Tibial nerve (tissue), 4 donors: ENCODE measurements around the gene DNMT3A. TPM values are rescaled to one million over a fixed set of nuclear protein-coding genes. Genes with fewer than 3 reads are reported as not detected.
A peak's percentile ranks its signal among the peaks of the same experiment; 100 is the strongest.

Experiments
- DNase-seq, 2 donors: peaks; one replicate each; pipeline ENCODE4 v3.0.0-alpha.2; 2019; ENCODE audit warnings: low spot score in 2 of 2
- H3K27ac ChIP-seq, 4 donors: fragments of 200-600 bp; sonication (generic) in 3 of 4; one replicate each; pipeline ENCODE4 v1.5.1; 2017 to 2019; ENCODE audit warnings: mild to moderate bottlenecking in 1 of 4
- H3K27me3 ChIP-seq, 2 donors: fragments of 200-600 bp; sonication (generic) in 1 of 2; one replicate each; pipeline versions ENCODE4 v1.5.1 to v1.6.0; 2017 to 2019
- H3K36me3 ChIP-seq, 3 donors: fragments of 200-600 bp; sonication (generic); one replicate each; pipeline ENCODE4 v1.5.1; 2018 to 2019
- H3K4me1 ChIP-seq, 4 donors: fragments of 200-600 bp; sonication (generic) in 3 of 4; one replicate each; pipeline ENCODE4 v1.5.1; 2017 to 2019
- H3K4me3 ChIP-seq, 4 donors: fragments of 200-600 bp; sonication (generic) in 3 of 4; one replicate each; pipeline ENCODE4 v1.5.1; 2017 to 2019; ENCODE audit warnings: mild to moderate bottlenecking in 1 of 4, moderate library complexity in 1 of 4
- H3K9me3 ChIP-seq, 4 donors: fragments of 200-600 bp; sonication (generic) in 3 of 4; one replicate each; pipeline ENCODE4 v1.5.1; 2017 to 2019
- CTCF ChIP-seq, 5 experiments: fragments of 200-600 bp in 3 of 5; fragments of 450-650 bp in 2 of 5; sonication (generic) in 3 of 5; IDR thresholded peaks; one replicate each; pipeline ENCODE4 v1.5.1; 2016 to 2019; ENCODE audit warnings: antibody characterized with exemption in 5 of 5, mild to moderate bottlenecking in 3 of 5, moderate library complexity in 2 of 5
- EP300 ChIP-seq, 2 donors: sonication (generic); formaldehyde crosslinking; IDR thresholded peaks; one replicate each; pipeline ENCODE4 v1.6.1; 2017; ENCODE audit warnings: antibody characterized with exemption in 2 of 2, mild to moderate bottlenecking in 1 of 2
- POLR2A ChIP-seq, 2 donors: fragments of 450-650 bp; IDR thresholded peaks; one replicate each; pipeline ENCODE4 v1.6.1; 2017; ENCODE audit warnings: antibody characterized with exemption in 2 of 2, mild to moderate bottlenecking in 2 of 2, moderate library complexity in 2 of 2
- WGBS, 2 donors: methylation state at CpG; one replicate each; pipeline ENCODE4 v1.1.5; 2018; 5-methylcytosine and 5-hydroxymethylcytosine counted together
- total RNA-seq, 4 donors: library from RNA; depleted of rRNA; stranded (reverse); fragments of >200 nt; gene quantifications; one replicate each; pipeline ENCODE4 v1.1.0, GENCODE V29; 2016

DNMT3A gene
- total RNA-seq, 4 donors from 2014 or later, result 17.4 to 28.4 (median 25.0) TPM

- Histone ChIP-seq H3K27ac (peak overlapping the region; percentile 53 to 86 (median 75)), H3K9me3 (no peaks in the 10 kb centered on the region), H3K4me1 (peaks cover 0 to 71% (median 27%) of the 10 kb centered on the region in 4 donors), H3K36me3 (peaks cover 0 to 32% (median 0%) of the 10 kb centered on the region in 3 donors), H3K4me3 (no peak overlapping the region), H3K27me3 (no peaks in the 10 kb centered on the region)
- 54 to 57% methylated on average over 4 to 11 of the region's 11 CpGs for WGBS, 2 donors
- DNase-seq, result no peak
- no peak for TF ChIP-seq CTCF (IDR thresholded peaks at IDR 0.05)
- no peak for TF ChIP-seq POLR2A (IDR thresholded peaks at IDR 0.05)
- TF ChIP-seq EP300 (IDR thresholded peaks at IDR 0.05), result no peak
Measured at GRCh38 chr2:25315316-25315680, 26.4 kb downstream of the DNMT3A start.

GRCh38 chr2:25314514-25315315 lies 27.0 kb downstream of the DNMT3A start:
- DNase-seq, result peak; percentile 29 to 60
- 8 to 11% methylated on average over 7 to 12 of the region's 13 CpGs for WGBS, 2 donors
- Histone ChIP-seq H3K27me3 (no peaks in the 10 kb centered on the region), H3K27ac (peak overlapping the region; percentile 53 to 86 (median 75)), H3K9me3 (no peaks in the 10 kb centered on the region), H3K4me1 (peaks cover 0 to 76% (median 28%) of the 10 kb centered on the region in 4 donors), H3K36me3 (peaks cover 0 to 36% (median 0%) of the 10 kb centered on the region in 3 donors), H3K4me3 (no peak overlapping the region)
- TF ChIP-seq POLR2A (IDR thresholded peaks at IDR 0.05) (no peak), EP300 (IDR thresholded peaks at IDR 0.05) (peak in 1 of 2 donors; percentile 45), CTCF (IDR thresholded peaks at IDR 0.05) (no peak)

DNA sequence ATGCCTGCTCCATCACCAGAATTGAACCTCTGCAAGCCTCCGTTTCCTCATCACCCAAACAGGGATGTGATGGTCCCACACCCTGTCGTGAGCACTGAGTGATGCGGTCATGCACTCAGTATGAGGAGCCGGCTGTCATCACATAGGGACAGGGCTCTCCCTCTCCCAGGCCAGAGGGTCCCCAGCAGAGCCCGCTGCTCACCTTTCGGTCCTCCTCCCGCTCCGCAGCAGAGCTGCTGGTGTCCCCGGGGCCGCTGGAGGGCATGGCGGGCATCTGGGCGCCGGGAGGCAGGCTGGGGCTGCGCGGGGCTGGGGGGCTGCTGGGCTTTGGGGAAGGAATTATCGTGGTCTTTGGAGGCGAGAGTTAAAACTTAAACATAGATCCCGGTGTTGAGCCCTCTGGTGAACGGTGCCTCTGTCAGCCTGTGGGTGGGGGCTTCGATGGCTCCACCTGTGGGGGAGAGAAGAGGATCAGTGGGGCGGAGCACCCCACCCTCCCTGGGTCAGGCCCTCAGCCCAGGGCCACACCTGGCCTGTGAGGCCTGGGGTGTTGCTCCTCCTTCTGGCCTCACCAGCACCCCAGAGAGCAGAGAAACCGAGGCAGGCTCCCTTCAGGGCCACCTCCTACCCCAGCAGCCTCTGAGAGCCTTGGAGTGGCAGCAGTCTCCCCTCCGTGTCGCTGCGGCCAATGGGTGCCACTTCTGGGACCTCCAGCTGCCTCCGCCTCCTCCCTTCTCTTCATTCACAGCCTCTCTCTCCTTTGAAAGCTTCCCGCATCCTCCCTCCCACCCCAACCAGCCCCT lies 27.8 kb downstream of the DNMT3A start:
- H3K4me1 ChIP-seq, result peaks cover 0 to 84% (median 28%) of the 10 kb centered on the region in 4 donors
- 71 to 73% methylated on average over 18 to 26 of the region's 27 CpGs for whole genome bisulfite sequencing, 2 donors
- no peak for DNase-seq
- H3K4me3 ChIP-seq, result no peak overlapping the region
- peaks cover 0 to 40% (median 0%) of the 10 kb centered on the region in 3 donors for H3K36me3 ChIP-seq
- peak overlapping the region; percentile 53 to 86 (median 75) for H3K27ac ChIP-seq
- H3K27me3 ChIP-seq, result no peaks in the 10 kb centered on the region
- no peaks in the 10 kb centered on the region for H3K9me3 ChIP-seq
- no peak for TF ChIP-seq CTCF (IDR thresholded peaks at IDR 0.05)
- TF ChIP-seq POLR2A (IDR thresholded peaks at IDR 0.05), result no peak

DNA sequence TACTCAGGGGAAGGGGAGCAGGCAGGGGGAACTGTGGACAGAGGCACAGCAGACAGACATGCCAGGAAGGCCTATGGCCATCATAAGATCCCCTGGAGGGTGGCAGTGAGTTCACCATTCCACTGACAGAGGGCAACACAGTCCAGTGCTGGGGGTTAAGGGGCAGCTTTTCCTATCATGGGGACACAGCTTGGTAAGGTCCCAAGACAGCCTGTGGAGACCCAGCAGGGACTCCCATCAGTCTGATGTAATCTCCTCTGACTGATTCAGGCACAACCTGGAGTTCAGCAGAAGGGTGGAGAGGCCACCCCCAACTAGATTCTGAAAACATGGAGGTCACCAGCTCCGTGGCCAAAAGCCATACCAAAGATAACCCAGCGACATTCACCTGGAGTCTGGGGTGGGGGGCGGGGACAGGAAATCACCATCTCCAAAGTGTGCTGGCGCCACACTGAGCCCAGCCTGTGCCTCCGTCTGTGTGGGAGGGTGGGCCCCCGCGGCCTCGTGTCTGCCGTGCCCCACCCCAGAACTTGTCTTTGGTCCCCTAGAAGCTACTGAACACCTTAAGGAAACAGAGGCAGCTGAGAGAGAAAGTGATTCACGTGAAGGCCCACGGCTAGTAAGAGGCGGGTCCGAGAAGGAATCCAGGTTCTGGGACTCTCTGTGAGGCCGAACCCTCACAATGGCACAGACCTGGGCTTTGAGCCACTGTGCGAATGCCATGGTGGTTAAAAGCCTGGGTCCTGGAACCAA lies 28.6 kb downstream of the DNMT3A start:
- DNase-seq, result no peak
- Histone ChIP-seq H3K4me3 (no peak overlapping the region), H3K36me3 (peaks cover 0 to 41% (median 0%) of the 10 kb centered on the region in 3 donors), H3K27me3 (no peaks in the 10 kb centered on the region), H3K9me3 (no peaks in the 10 kb centered on the region), H3K27ac (peak overlapping the region in 1 of 4 donors; percentile 82), H3K4me1 (peaks cover 0 to 85% (median 28%) of the 10 kb centered on the region in 4 donors)
- TF ChIP-seq CTCF (IDR thresholded peaks at IDR 0.05) (no peak), EP300 (IDR thresholded peaks at IDR 0.05) (no peak), POLR2A (IDR thresholded peaks at IDR 0.05) (no peak)
- WGBS, 2 donors, result 77 to 78% methylated on average over 9 to 15 of the region's 15 CpGs
